K562 (cell line): ENCODE measurements around the gene PCNX3. TPM values are rescaled to one million over a fixed set of nuclear protein-coding genes. Genes with fewer than 3 reads are reported as not detected.

ENCODE experiments used
- CBX3 ChIP-seq, 2 experiments: IDR thresholded peaks; 1 replicate in 1 of 2; 2 replicates in 1 of 2; pipeline ENCODE4 v1.6.1; 2012; ENCODE audit warnings: inconsistent platforms in 2 of 2, low read length in 2 of 2, borderline replicate concordance in 1 of 2, control low read depth in 1 of 2
- CREM ChIP-seq: IDR thresholded peaks from 2 replicates; pipeline ENCODE4 v1.6.1; 2014; ENCODE audit warnings: antibody characterized with exemption, low read depth
- FOSL1 ChIP-seq: fragments of 200-800 bp; sonication (Bioruptor generic); conservative IDR thresholded peaks from 2 replicates; pipeline ENCODE4 v1.6.1; 2016; ENCODE audit warnings: missing genetic modification characterization, missing compliant biosample characterization
- GTF2E2 ChIP-seq: fragments of 200-800 bp; sonication (Bioruptor generic); IDR thresholded peaks from 2 replicates; pipeline ENCODE4 v1.6.1; 2016; ENCODE audit warnings: missing genetic modification characterization, missing compliant biosample characterization
- HDAC1 ChIP-seq, 2 experiments: fragments of 450-650 bp; IDR thresholded peaks; 2 replicates each; pipeline ENCODE4 v1.6.1; 2016 to 2017; ENCODE audit warnings: inconsistent platforms in 1 of 2, mild to moderate bottlenecking in 1 of 2, moderate library complexity in 1 of 2
- KDM1A ChIP-seq, 2 experiments: fragments of 450-650 bp; IDR thresholded peaks; 2 replicates each; pipeline ENCODE4 v1.6.1; 2016; ENCODE audit warnings: mild to moderate bottlenecking in 2 of 2
- KLF16 ChIP-seq: IDR thresholded peaks from 2 replicates; pipeline ENCODE4 v1.6.1; 2016; ENCODE audit warnings: antibody characterized with exemption
- MECOM ChIP-seq: fragments of 250-450 bp; sonication (Bioruptor Pico); IDR thresholded peaks from 2 replicates; pipeline ENCODE4 v1.8.0; 2022; ENCODE audit warnings: inconsistent platforms
- NR2C1 ChIP-seq, 2 experiments: fragments of 450-650 bp; IDR thresholded peaks; 2 replicates each; pipeline ENCODE4 v1.6.1; 2017; ENCODE audit warnings: mild to moderate bottlenecking in 2 of 2, antibody characterized with exemption in 1 of 2, inconsistent platforms in 1 of 2, missing compliant biosample characterization in 1 of 2, missing genetic modification characterization in 1 of 2
- NR2C2 ChIP-seq, 2 experiments: fragments of 200-800 bp in 1 of 2; sonication (Bioruptor generic) in 1 of 2; sonication (generic) in 1 of 2; formaldehyde crosslinking in 1 of 2; IDR thresholded peaks; 2 replicates each; pipeline versions ENCODE4 v1.6.1 to v1.8.0; 2016 to 2022; ENCODE audit warnings: mild to moderate bottlenecking in 1 of 2, missing compliant biosample characterization in 1 of 2, missing genetic modification characterization in 1 of 2, missing genetic modification reagents in 1 of 2
- PML ChIP-seq: IDR thresholded peaks from 2 replicates; pipeline ENCODE4 v1.6.1; 2012; ENCODE audit warnings: low read length, inconsistent platforms
- PTBP1 ChIP-seq: fragments of 200-400 bp; formaldehyde crosslinking; IDR thresholded peaks from 2 replicates; pipeline ENCODE4 v1.6.1; 2017; ENCODE audit warnings: low read depth, low read length
- STAT5A ChIP-seq: IDR thresholded peaks from 2 replicates; pipeline ENCODE4 v1.6.1; 2012; ENCODE audit warnings: low read length, inconsistent platforms, borderline replicate concordance
- TAF1 ChIP-seq: IDR thresholded peaks from 2 replicates; pipeline ENCODE4 v1.6.1; 2011; ENCODE audit warnings: mild to moderate bottlenecking, low read length, moderate library complexity; ENCODE audit not compliant: insufficient read depth, control insufficient read depth, severe bottlenecking; ENCODE audit errors: extremely low read depth
- ZNF253 ChIP-seq: fragments of 250-450 bp; sonication (Bioruptor Pico); conservative IDR thresholded peaks from 2 replicates; pipeline ENCODE4 v1.6.1; 2021; ENCODE audit warnings: mild to moderate bottlenecking
- ZNF3 ChIP-seq: fragments of 250-450 bp; sonication (Bioruptor Pico); IDR thresholded peaks from 2 replicates; pipeline ENCODE4 v1.5.0; 2021; ENCODE audit warnings: mild to moderate bottlenecking, moderate library complexity
- ZNF830 ChIP-seq: fragments of 250-450 bp; sonication (Bioruptor Pico); IDR thresholded peaks from 2 replicates; pipeline ENCODE4 v1.5.0; 2021; ENCODE audit warnings: mild to moderate bottlenecking
- polyA plus RNA-seq, 8 experiments: library from polyadenylated mRNA; depleted of rRNA in 4 of 8; stranded (reverse) in 5 of 8; unstranded in 3 of 8; fragments of >200 nt; fragmentation: Nextera tagmentation in 2 of 8; fragmentation: Illumina TruSeq in 1 of 8; extraction: Ambion mirVana in 2 of 8; extraction: Trizol in 1 of 8; gene quantifications; 2 replicates each; pipeline versions ENCODE4 v1.2.1 to v1.2.3, GENCODE V29; 2011 to 2014; ENCODE audit warnings: inconsistent platforms in 1 of 8, missing spikeins in 1 of 8
- total RNA-seq, 7 experiments: library from RNA; depleted of rRNA in 6 of 7; stranded (reverse); fragments of >200 nt in 6 of 7; fragmentation: Illumina TruSeq in 2 of 7; extraction: Trizol in 2 of 7; gene quantifications; 2 replicates each; pipeline versions ENCODE4 v1.2.1 to v1.2.3, GENCODE V29; 2011 to 2021; ENCODE audit warnings: low replicate concordance in 1 of 7
- TF ChIP-seq, protein P1 (sequence below): fragments of 450-650 bp; IDR thresholded peaks from 2 replicates; pipeline ENCODE4 v1.6.1; 2018; ENCODE audit not compliant: partially characterized antibody
- TF ChIP-seq, protein P2 (sequence below): fragments of 450-650 bp; conservative IDR thresholded peaks from 2 replicates; pipeline ENCODE4 v1.6.1; 2016; ENCODE audit warnings: missing genetic modification characterization, low read depth, mild to moderate bottlenecking, missing compliant biosample characterization, moderate library complexity
- TF ChIP-seq, protein P3 (sequence below): fragments of 250-450 bp; sonication (Bioruptor Pico); IDR thresholded peaks from 2 replicates; pipeline ENCODE4 v1.8.0; 2021; ENCODE audit warnings: borderline replicate concordance, mild to moderate bottlenecking, moderate library complexity; ENCODE audit not compliant: poor library complexity, severe bottlenecking
- TF ChIP-seq, protein P4 (sequence below): sonication (generic); formaldehyde crosslinking; IDR thresholded peaks from 2 replicates; pipeline ENCODE4 v1.9.0; 2022; ENCODE audit warnings: mild to moderate bottlenecking, missing genetic modification reagents

Gene PCNX3
- total and polyA plus RNA-seq, 9 of the 15 experiments (the other 6 are each of a cell fraction or from before 2014, with no cell fraction given): 0.11 to 47.8 (median 12.8) TPM

DNA sequence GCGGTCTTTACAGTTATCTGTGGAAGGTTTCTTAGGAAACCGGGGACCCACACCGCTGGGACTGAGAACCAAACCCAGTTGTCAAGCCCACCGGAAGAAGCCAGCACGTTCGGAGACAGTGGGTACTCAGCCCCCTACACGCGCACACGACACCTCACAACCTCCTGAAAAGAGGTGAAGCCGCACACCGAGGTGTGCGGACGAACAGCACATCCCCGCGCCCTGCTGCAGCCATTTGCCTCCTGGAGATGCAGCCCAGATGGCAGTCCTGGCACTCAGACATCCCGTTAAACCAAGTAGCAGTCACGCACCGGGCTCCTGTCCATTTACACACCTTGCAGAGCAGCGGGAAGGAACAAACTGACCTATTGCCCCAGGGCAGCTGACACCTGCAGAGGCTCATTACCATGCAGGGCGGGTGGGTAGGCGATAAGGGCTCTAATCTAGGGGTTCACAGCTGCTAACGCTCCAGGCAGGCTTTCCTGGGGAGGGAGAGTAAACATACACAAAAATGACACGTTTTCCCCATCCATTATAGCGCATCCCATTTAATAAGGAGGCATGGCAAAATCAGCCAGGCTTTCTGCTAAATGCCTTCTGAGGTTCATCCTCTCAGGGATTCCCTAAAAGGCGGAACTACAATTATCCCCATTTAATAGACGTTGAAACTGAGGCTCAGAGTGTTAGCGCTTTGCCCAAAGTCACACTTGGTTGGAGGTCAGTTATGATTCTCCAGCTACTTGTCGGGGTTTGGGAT lies 40.6 kb upstream of the PCNX3 start (continued):
- TF ChIP-seq, protein P1, sequence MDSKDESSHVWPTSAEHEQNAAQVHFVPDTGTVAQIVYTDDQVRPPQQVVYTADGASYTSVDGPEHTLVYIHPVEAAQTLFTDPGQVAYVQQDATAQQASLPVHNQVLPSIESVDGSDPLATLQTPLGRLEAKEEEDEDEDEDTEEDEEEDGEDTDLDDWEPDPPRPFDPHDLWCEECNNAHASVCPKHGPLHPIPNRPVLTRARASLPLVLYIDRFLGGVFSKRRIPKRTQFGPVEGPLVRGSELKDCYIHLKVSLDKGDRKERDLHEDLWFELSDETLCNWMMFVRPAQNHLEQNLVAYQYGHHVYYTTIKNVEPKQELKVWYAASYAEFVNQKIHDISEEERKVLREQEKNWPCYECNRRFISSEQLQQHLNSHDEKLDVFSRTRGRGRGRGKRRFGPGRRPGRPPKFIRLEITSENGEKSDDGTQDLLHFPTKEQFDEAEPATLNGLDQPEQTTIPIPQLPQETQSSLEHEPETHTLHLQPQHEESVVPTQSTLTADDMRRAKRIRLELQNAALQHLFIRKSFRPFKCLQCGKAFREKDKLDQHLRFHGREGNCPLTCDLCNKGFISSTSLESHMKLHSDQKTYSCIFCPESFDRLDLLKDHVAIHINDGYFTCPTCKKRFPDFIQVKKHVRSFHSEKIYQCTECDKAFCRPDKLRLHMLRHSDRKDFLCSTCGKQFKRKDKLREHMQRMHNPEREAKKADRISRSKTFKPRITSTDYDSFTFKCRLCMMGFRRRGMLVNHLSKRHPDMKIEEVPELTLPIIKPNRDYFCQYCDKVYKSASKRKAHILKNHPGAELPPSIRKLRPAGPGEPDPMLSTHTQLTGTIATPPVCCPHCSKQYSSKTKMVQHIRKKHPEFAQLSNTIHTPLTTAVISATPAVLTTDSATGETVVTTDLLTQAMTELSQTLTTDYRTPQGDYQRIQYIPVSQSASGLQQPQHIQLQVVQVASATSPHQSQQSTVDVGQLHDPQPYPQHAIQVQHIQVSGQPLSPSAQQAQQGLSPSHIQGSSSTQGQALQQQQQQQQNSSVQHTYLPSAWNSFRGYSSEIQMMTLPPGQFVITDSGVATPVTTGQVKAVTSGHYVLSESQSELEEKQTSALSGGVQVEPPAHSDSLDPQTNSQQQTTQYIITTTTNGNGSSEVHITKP: no peak
- TF ChIP-seq NR2C2 (CRISPR knock-in tag; IDR thresholded peaks at IDR 0.05) (0 out of 2 replicates have a peak, but pooled peaks have one; percentile 7), NR2C2 (tag; IDR thresholded peaks at IDR 0.05) (no peak), ZNF253 (CRISPR knock-in tag) (no peak), MECOM (CRISPR knock-in tag) (peak; percentile 71), CBX3 (IDR thresholded peaks at IDR 0.05; ENCODE audit: borderline replicate concordance in 1 of 2, low read length in 2 of 2) (peak in 1 of 2 experiments; percentile 89; a peak in 2 of 3 replicates), PTBP1 (peak; percentile 95), GTF2E2 (tag) (no peak), ZNF3 (CRISPR knock-in tag) (no peak; the same call in 1 of the 2 replicates), FOSL1 (tag) (peak; percentile 38; the same call in 1 of the 2 replicates), TAF1 (peak; percentile 37), KLF16 (peak; percentile 97), STAT5A (peak; percentile 83), HDAC1 (IDR thresholded peaks at IDR 0.05) (peak; percentile 60 to 87; a peak in 2 of 4 replicates), ZNF830 (CRISPR knock-in tag) (no peak), PML (peak; percentile 89), NR2C1 (IDR thresholded peaks at IDR 0.05) (peak; percentile 62), NR2C1 (tag; IDR thresholded peaks at IDR 0.05) (peak; percentile 49; the same call in 1 of the 2 replicates), KDM1A (IDR thresholded peaks at IDR 0.05) (peak; percentile 98 to 99), CREM (peak; percentile 74)
- TF ChIP-seq, protein P2, sequence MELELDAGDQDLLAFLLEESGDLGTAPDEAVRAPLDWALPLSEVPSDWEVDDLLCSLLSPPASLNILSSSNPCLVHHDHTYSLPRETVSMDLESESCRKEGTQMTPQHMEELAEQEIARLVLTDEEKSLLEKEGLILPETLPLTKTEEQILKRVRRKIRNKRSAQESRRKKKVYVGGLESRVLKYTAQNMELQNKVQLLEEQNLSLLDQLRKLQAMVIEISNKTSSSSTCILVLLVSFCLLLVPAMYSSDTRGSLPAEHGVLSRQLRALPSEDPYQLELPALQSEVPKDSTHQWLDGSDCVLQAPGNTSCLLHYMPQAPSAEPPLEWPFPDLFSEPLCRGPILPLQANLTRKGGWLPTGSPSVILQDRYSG (tag): peak; percentile 33; the same call in 1 of the 2 replicates
- TF ChIP-seq, protein P3, sequence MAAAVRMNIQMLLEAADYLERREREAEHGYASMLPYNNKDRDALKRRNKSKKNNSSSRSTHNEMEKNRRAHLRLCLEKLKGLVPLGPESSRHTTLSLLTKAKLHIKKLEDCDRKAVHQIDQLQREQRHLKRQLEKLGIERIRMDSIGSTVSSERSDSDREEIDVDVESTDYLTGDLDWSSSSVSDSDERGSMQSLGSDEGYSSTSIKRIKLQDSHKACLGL (CRISPR knock-in tag): no peak
- TF ChIP-seq, protein P4, sequence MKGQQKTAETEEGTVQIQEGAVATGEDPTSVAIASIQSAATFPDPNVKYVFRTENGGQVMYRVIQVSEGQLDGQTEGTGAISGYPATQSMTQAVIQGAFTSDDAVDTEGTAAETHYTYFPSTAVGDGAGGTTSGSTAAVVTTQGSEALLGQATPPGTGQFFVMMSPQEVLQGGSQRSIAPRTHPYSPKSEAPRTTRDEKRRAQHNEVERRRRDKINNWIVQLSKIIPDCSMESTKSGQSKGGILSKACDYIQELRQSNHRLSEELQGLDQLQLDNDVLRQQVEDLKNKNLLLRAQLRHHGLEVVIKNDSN (CRISPR knock-in tag): 0 out of 2 replicates have a peak, but pooled peaks have one; percentile 6
